MM.1S (cell line): ENCODE measurements around the gene CPVL.

Experiments
- DNase-seq: peaks from one replicate; pipeline ENCODE4 v3.0.0-alpha.2; 2015
- H2AFZ ChIP-seq: fragments of 300-600 bp; sonication (generic); 2 replicates; pipeline ENCODE4 v1.6.0; 2016; ENCODE audit warnings: antibody characterized with exemption, low read length
- H3F3A ChIP-seq: fragments of 300-600 bp; sonication (generic); 2 replicates; pipeline ENCODE4 v1.6.1; 2016; ENCODE audit warnings: mild to moderate bottlenecking, antibody characterized with exemption, low read length, moderate library complexity, mixed read lengths; ENCODE audit not compliant: insufficient read depth
- H3K27ac ChIP-seq: fragments of 300-600 bp; sonication (generic); 2 replicates; pipeline ENCODE4 v1.5.1; 2016; ENCODE audit warnings: mild to moderate bottlenecking, low read length
- H3K27me3 ChIP-seq: fragments of 300-600 bp; sonication (generic); replicated peaks from 2 replicates; pipeline ENCODE4 v1.6.0; 2016; ENCODE audit warnings: low read length; ENCODE audit not compliant: insufficient read depth
- H3K36me3 ChIP-seq: fragments of 300-600 bp; sonication (generic); replicated peaks from 2 replicates; pipeline ENCODE4 v1.6.1; 2016; ENCODE audit warnings: mild to moderate bottlenecking, low read length, mixed read lengths; ENCODE audit not compliant: insufficient read depth
- H3K4me1 ChIP-seq: fragments of 300-600 bp; sonication (generic); 2 replicates; pipeline ENCODE4 v1.6.1; 2016; ENCODE audit warnings: low read length, mixed read lengths
- H3K4me2 ChIP-seq: fragments of 300-600 bp; sonication (generic); 2 replicates; pipeline ENCODE4 v1.6.0; 2016; ENCODE audit warnings: low read depth, low read length
- H3K4me3 ChIP-seq: fragments of 300-600 bp; sonication (generic); 2 replicates; pipeline ENCODE4 v1.5.1; 2016; ENCODE audit warnings: low read length, mixed read lengths
- H3K79me2 ChIP-seq: fragments of 300-600 bp; sonication (generic); 2 replicates; pipeline ENCODE4 v1.6.1; 2016; ENCODE audit warnings: mixed run types, low read length, mixed read lengths
- H3K9ac ChIP-seq: fragments of 300-600 bp; sonication (generic); 2 replicates; pipeline ENCODE4 v1.6.1; 2016; ENCODE audit warnings: low read length, mixed read lengths
- H3K9me2 ChIP-seq: fragments of 300-600 bp; sonication (generic); replicated peaks from 2 replicates; pipeline ENCODE4 v1.6.1; 2016; ENCODE audit warnings: mild to moderate bottlenecking, low read length, mixed read lengths; ENCODE audit not compliant: insufficient read depth
- H3K9me3 ChIP-seq: fragments of 300-600 bp; sonication (generic); replicated peaks from 2 replicates; pipeline ENCODE4 v1.6.1; 2016; ENCODE audit warnings: mild to moderate bottlenecking, low read length, mixed read lengths; ENCODE audit not compliant: insufficient read depth
- H4K20me1 ChIP-seq: fragments of 300-600 bp; sonication (generic); 2 replicates; pipeline ENCODE4 v1.6.1; 2016; ENCODE audit warnings: mild to moderate bottlenecking, low read length, moderate library complexity, mixed read lengths; ENCODE audit not compliant: insufficient read depth
- EZH2 ChIP-seq: fragments of 300-600 bp; sonication (generic); optimal IDR thresholded peaks from 2 replicates; pipeline ENCODE3; 2017; ENCODE audit warnings: low read depth, mild to moderate bottlenecking, antibody characterized with exemption, low read length, mixed read lengths
- EZH2phosphoT487 ChIP-seq: fragments of 300-600 bp; sonication (generic); IDR thresholded peaks from 2 replicates; pipeline ENCODE4 v1.6.1; 2018; ENCODE audit warnings: antibody characterized with exemption, low read length
- TF ChIP-seq, protein P1 (sequence below): fragments of 300-600 bp; sonication (generic); IDR thresholded peaks from 2 replicates; pipeline ENCODE4 v1.5.1; 2016; ENCODE audit warnings: antibody characterized with exemption, low read length, mixed read lengths

The CPVL gene

DNA sequence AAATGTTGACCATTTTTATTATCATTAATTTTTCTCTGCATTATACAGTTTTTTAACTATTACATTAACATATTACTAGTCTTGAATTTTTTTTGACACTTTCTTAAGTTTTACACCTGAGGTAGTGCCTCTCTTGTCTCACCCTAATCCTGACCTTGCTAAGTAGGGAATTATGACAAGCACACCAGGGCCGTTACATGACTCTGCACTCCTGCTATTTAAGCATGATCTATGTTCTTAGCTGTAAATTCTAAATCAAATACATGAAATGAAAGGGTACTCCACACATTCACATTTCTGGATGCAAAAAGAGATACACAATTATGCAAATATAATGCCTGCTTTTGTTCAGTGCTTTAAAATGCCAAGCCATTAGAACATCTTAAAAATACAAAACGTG, 23.6 kb downstream of the CPVL start:
- no peak overlapping the region for H3K27ac ChIP-seq
- H3K36me3 ChIP-seq: no peaks in the 10 kb centered on the region
- DNase-seq: no peak
- no peak for TF ChIP-seq EZH2phosphoT487
- TF ChIP-seq EZH2: no peak
- TF ChIP-seq, protein P1, sequence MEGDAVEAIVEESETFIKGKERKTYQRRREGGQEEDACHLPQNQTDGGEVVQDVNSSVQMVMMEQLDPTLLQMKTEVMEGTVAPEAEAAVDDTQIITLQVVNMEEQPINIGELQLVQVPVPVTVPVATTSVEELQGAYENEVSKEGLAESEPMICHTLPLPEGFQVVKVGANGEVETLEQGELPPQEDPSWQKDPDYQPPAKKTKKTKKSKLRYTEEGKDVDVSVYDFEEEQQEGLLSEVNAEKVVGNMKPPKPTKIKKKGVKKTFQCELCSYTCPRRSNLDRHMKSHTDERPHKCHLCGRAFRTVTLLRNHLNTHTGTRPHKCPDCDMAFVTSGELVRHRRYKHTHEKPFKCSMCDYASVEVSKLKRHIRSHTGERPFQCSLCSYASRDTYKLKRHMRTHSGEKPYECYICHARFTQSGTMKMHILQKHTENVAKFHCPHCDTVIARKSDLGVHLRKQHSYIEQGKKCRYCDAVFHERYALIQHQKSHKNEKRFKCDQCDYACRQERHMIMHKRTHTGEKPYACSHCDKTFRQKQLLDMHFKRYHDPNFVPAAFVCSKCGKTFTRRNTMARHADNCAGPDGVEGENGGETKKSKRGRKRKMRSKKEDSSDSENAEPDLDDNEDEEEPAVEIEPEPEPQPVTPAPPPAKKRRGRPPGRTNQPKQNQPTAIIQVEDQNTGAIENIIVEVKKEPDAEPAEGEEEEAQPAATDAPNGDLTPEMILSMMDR: no peak
- no peaks in the 10 kb centered on the region for H3K4me1 ChIP-seq
- H3K9me3 ChIP-seq: no peaks in the 10 kb centered on the region
- no peaks in the 10 kb centered on the region for H3K9me2 ChIP-seq
- no peaks in the 10 kb centered on the region for H4K20me1 ChIP-seq
- H3F3A ChIP-seq: no peaks in the 10 kb centered on the region
- H3K27me3 ChIP-seq: peaks cover 12% of the 10 kb centered on the region
- H3K9ac ChIP-seq: no peak overlapping the region
- H3K79me2 ChIP-seq: no peaks in the 10 kb centered on the region
- no peak overlapping the region for H3K4me2 ChIP-seq
- no peak overlapping the region for H3K4me3 ChIP-seq
- H2AFZ ChIP-seq: no peak overlapping the region

GRCh38 chr7:29122081-29122480, 24.3 kb downstream of the CPVL start:
- H3K4me1 ChIP-seq: no peaks in the 10 kb centered on the region
- H3K27me3 ChIP-seq: peaks cover 19% of the 10 kb centered on the region
- no peaks in the 10 kb centered on the region for H3F3A ChIP-seq
- H3K36me3 ChIP-seq: no peaks in the 10 kb centered on the region
- no peak overlapping the region for H3K27ac ChIP-seq
- no peaks in the 10 kb centered on the region for H4K20me1 ChIP-seq
- TF ChIP-seq EZH2phosphoT487 (no peak), EZH2 (no peak)
- TF ChIP-seq, protein P1: no peak
- no peaks in the 10 kb centered on the region for H3K9me3 ChIP-seq
- no peak overlapping the region for H2AFZ ChIP-seq
- no peaks in the 10 kb centered on the region for H3K9me2 ChIP-seq
- no peak for DNase-seq
- H3K9ac ChIP-seq: no peak overlapping the region
- no peak overlapping the region for H3K4me3 ChIP-seq
- H3K4me2 ChIP-seq: no peak overlapping the region
- no peaks in the 10 kb centered on the region for H3K79me2 ChIP-seq

DNA sequence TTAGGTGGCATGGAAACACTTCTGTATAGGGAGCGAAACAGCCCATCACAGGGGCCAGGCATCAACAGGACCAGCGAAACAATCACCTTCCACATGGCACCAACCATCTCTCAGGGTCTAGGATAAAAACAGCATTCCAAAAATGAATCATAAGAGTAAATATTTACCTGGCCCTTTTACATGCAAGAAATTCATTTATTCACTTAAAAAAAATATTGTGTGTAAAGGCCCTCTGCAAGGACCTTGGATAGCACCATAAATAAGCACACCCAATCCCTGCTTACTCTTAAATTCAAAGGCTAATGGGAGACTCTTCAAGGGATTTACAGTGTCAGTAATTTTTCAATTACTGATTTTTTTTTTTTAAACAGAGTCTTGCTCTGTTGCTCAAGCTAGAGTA, 25.4 kb downstream of the CPVL start:
- no peaks in the 10 kb centered on the region for H3K9me2 ChIP-seq
- H3K36me3 ChIP-seq: no peaks in the 10 kb centered on the region
- no peaks in the 10 kb centered on the region for H3K79me2 ChIP-seq
- H3K27ac ChIP-seq: no peak overlapping the region
- no peaks in the 10 kb centered on the region for H3K4me1 ChIP-seq
- no peaks in the 10 kb centered on the region for H4K20me1 ChIP-seq
- H3K9me3 ChIP-seq: no peaks in the 10 kb centered on the region
- DNase-seq: no peak
- TF ChIP-seq EZH2phosphoT487 (no peak), EZH2 (no peak)
- TF ChIP-seq, protein P1: no peak
- H3K4me3 ChIP-seq: no peak overlapping the region
- no peak overlapping the region for H2AFZ ChIP-seq
- no peak overlapping the region for H3K9ac ChIP-seq
- H3K4me2 ChIP-seq: no peak overlapping the region
- H3F3A ChIP-seq: no peaks in the 10 kb centered on the region
- H3K27me3 ChIP-seq: peaks cover 30% of the 10 kb centered on the region
